SU-DHL-6 (cell line): ENCODE measurements around the gene ZNF212.

ENCODE experiments used
- H2AFZ ChIP-seq: fragments of 200-600 bp; sonication (generic); 2 replicates; pipeline ENCODE4 v1.6.1; 2014; ENCODE audit warnings: low read depth, mild to moderate bottlenecking, moderate library complexity, mixed read lengths, antibody characterized with exemption, low read length; ENCODE audit not compliant: severe bottlenecking
- H3F3A ChIP-seq: fragments of 200-600 bp; shearing (Covaris generic); 2 replicates; pipeline ENCODE4 v1.6.0; 2016; ENCODE audit warnings: antibody characterized with exemption, mild to moderate bottlenecking; ENCODE audit not compliant: insufficient read depth
- H3K27ac ChIP-seq: fragments of 200-600 bp; sonication (generic); 2 replicates; pipeline ENCODE4 v1.5.1; 2016; ENCODE audit warnings: low read depth, mild to moderate bottlenecking, low read length, moderate library complexity, mixed read lengths
- H3K27me3 ChIP-seq: fragments of 200-600 bp; sonication (generic), shearing (Covaris generic); 2 replicates; pipeline ENCODE4 v1.6.0; 2014; ENCODE audit warnings: mild to moderate bottlenecking, low read length
- H3K36me3 ChIP-seq: fragments of 200-600 bp; sonication (generic); 2 replicates; pipeline ENCODE4 v1.6.1; 2014; ENCODE audit warnings: mild to moderate bottlenecking, low read length, mixed read lengths
- H3K4me2 ChIP-seq: fragments of 300-600, 200-600 bp; shearing (Covaris generic), sonication (generic); 2 replicates; pipeline ENCODE4 v1.6.0; 2014; ENCODE audit warnings: low read length, low read depth, mild to moderate bottlenecking; ENCODE audit not compliant: poor library complexity, severe bottlenecking
- H3K4me3 ChIP-seq: fragments of 200-600 bp; sonication (generic); 2 replicates; pipeline ENCODE4 v1.5.1; 2014; ENCODE audit warnings: antibody characterized with exemption, low read length, mild to moderate bottlenecking, mixed read lengths; ENCODE audit not compliant: insufficient read depth, poor library complexity, severe bottlenecking
- H3K79me2 ChIP-seq: fragments of 200-600 bp; sonication (generic); 2 replicates; pipeline ENCODE4 v1.6.1; 2014; ENCODE audit warnings: mild to moderate bottlenecking, low read length, moderate library complexity; ENCODE audit not compliant: insufficient read depth
- H3K9ac ChIP-seq: fragments of 200-600 bp; sonication (generic); 2 replicates; pipeline ENCODE4 v1.7.0; 2014; ENCODE audit warnings: mild to moderate bottlenecking, low read length
- H3K9me2 ChIP-seq: fragments of 200-600 bp; sonication (generic); replicated peaks from 2 replicates; pipeline ENCODE4 v1.6.1; 2014; ENCODE audit warnings: low read length; ENCODE audit not compliant: insufficient read depth
- H3K9me3 ChIP-seq: fragments of 200-600 bp; sonication (generic); 2 replicates; pipeline ENCODE4 v1.6.1; 2014; ENCODE audit warnings: low read length, mixed read lengths; ENCODE audit not compliant: insufficient read depth
- H4K20me1 ChIP-seq: fragments of 200-600 bp; sonication (generic); 2 replicates; pipeline ENCODE4 v1.6.1; 2014; ENCODE audit warnings: low read depth, mild to moderate bottlenecking, antibody characterized with exemption, low read length, moderate library complexity, mixed read lengths
- CTCF ChIP-seq: fragments of 200-600 bp; sonication (generic); IDR thresholded peaks from one replicate; pipeline ENCODE4 v1.5.1; 2017; ENCODE audit warnings: antibody characterized with exemption, mild to moderate bottlenecking, low read length, moderate library complexity; ENCODE audit not compliant: insufficient read depth, poor library complexity, severe bottlenecking
- EZH2phosphoT487 ChIP-seq: fragments of 200-600 bp; sonication (generic), shearing (Covaris generic); conservative IDR thresholded peaks from 2 replicates; pipeline ENCODE4 v1.6.1; 2018; ENCODE audit warnings: mild to moderate bottlenecking, antibody characterized with exemption, low read length, moderate library complexity, mixed read lengths

ZNF212 gene

GRCh38 chr7:149294634-149295480, 55.4 kb downstream of the ZNF212 start:
- Histone ChIP-seq H3K4me3 (no peak overlapping the region), H3K79me2 (no peaks in the 10 kb centered on the region), H3K4me2 (no peak overlapping the region), H4K20me1 (no peaks in the 10 kb centered on the region), H3K9me2 (no peaks in the 10 kb centered on the region), H3K27me3 (no peaks in the 10 kb centered on the region), H2AFZ (no peak overlapping the region), H3K36me3 (no peaks in the 10 kb centered on the region), H3F3A (no peaks in the 10 kb centered on the region), H3K9me3 (no peaks in the 10 kb centered on the region), H3K27ac (no peak overlapping the region), H3K9ac (no peak overlapping the region)
- TF ChIP-seq EZH2phosphoT487, result no peak
- TF ChIP-seq CTCF, result no peak

GRCh38 chr7:149295481-149295850, 56.0 kb downstream of the ZNF212 start:
- H3K36me3 ChIP-seq, result no peaks in the 10 kb centered on the region
- H3K9me2 ChIP-seq, result no peaks in the 10 kb centered on the region
- no peaks in the 10 kb centered on the region for H3K27me3 ChIP-seq
- no peaks in the 10 kb centered on the region for H3K79me2 ChIP-seq
- no peak overlapping the region for H2AFZ ChIP-seq
- H3K27ac ChIP-seq, result no peak overlapping the region
- H3K9me3 ChIP-seq, result no peaks in the 10 kb centered on the region
- no peak overlapping the region for H3K4me3 ChIP-seq
- no peak overlapping the region for H3K9ac ChIP-seq
- H3K4me2 ChIP-seq, result no peak overlapping the region
- H3F3A ChIP-seq, result no peaks in the 10 kb centered on the region
- TF ChIP-seq EZH2phosphoT487 (no peak), CTCF (no peak)
- H4K20me1 ChIP-seq, result no peaks in the 10 kb centered on the region

- H3K27ac ChIP-seq, result no peak overlapping the region
- no peak overlapping the region for H3K9ac ChIP-seq
- H4K20me1 ChIP-seq, result no peaks in the 10 kb centered on the region
- no peaks in the 10 kb centered on the region for H3K36me3 ChIP-seq
- no peak overlapping the region for H3K4me2 ChIP-seq
- TF ChIP-seq EZH2phosphoT487 (no peak), CTCF (no peak)
- no peaks in the 10 kb centered on the region for H3K9me2 ChIP-seq
- no peak overlapping the region for H2AFZ ChIP-seq
- no peaks in the 10 kb centered on the region for H3K79me2 ChIP-seq
- no peaks in the 10 kb centered on the region for H3F3A ChIP-seq
- no peak overlapping the region for H3K4me3 ChIP-seq
- H3K27me3 ChIP-seq, result no peaks in the 10 kb centered on the region
- H3K9me3 ChIP-seq, result no peaks in the 10 kb centered on the region
Observed at GRCh38 chr7:149296368-149296767, 56.9 kb downstream of the ZNF212 start.
